Left ventricle myocardium superior (tissue), 1 donor: ENCODE measurements around the gene TMCO5A. TPM values are rescaled to one million over a fixed set of nuclear protein-coding genes. Genes with fewer than 3 reads are reported as not detected.
"Not testable (repeated sequence)": the region's sequence is repeated elsewhere in the genome, so short reads cannot be mapped to it uniquely, and the experiment has no call there.

Source experiments
- ATAC-seq: fragments of 200-7000 bp; cut with Tn5 transposase; one replicate; pipeline ENCODE4 v1.9.1; 2020; ENCODE audit warnings: mild to moderate bottlenecking, moderate library complexity
- DNase-seq: peaks from one replicate; pipeline ENCODE4 v3.0.0-alpha.2; 2020
- intact Hi-C: fragments of 100-400 bp; cut with micrococcal nuclease; formaldehyde crosslinking; loops from one replicate; pipeline ENCODE4 v1.11.0; 2022
- total RNA-seq: library from RNA; stranded (reverse); fragmentation: NEBNext Ultra II Directional; extraction: Animal tissue kit (Norgen Biotek cat#: 25700); gene quantifications from one replicate; pipeline ENCODE4 v1.2.1, GENCODE V29; 2021
- donor health status: DM: no; HTN: yes; CAD: no; lungs with severe emphysema.

Gene TMCO5A
- total RNA-seq, 1 donor from 2014 or later: not detected

- DNase-seq, ATAC-seq, intact Hi-C loops: not testable (repeated sequence)
Observed at GRCh38 chr15:37960742-37961141, 26.3 kb downstream of the TMCO5A start.

- intact Hi-C loops: no loop called here
- no peak for DNase-seq
- ATAC-seq: no peak
Observed at GRCh38 chr15:37967788-37968187, 33.3 kb downstream of the TMCO5A start.

- no peak for ATAC-seq
- no peak for DNase-seq
- intact Hi-C loops: no loop called here
Observed at GRCh38 chr15:37973856-37974255, 39.4 kb downstream of the TMCO5A start.

GRCh38 chr15:37978231-37978630 lies 43.8 kb downstream of the TMCO5A start:
- ATAC-seq: no peak
- no peak for DNase-seq
- intact Hi-C loops: no loop called here

- ATAC-seq (no peak), DNase-seq (no peak)
- intact Hi-C loops: no loop called here
Observed at GRCh38 chr15:37979671-37980409, 45.4 kb downstream of the TMCO5A start.

- ATAC-seq (no peak), DNase-seq (no peak)
- intact Hi-C loops: no loop called here
Observed at GRCh38 chr15:37981201-37981600, 46.8 kb downstream of the TMCO5A start.

- DNase-seq (no peak), ATAC-seq (peak; percentile 34)
- intact Hi-C loops: no loop called here
Observed at GRCh38 chr15:37981775-37982174, 47.3 kb downstream of the TMCO5A start.

GRCh38 chr15:37984368-37984767 lies 49.9 kb downstream of the TMCO5A start:
- no peak for ATAC-seq
- no peak for DNase-seq
- intact Hi-C loops: no loop called here

GRCh38 chr15:37995461-37996347 lies 61.3 kb downstream of the TMCO5A start:
- intact Hi-C loops: loop anchor here (2.0 to 10.0 kb wide), 2 partner anchors 359 to 399 kb away; no protein-coding TSS in a partner anchor
- peak; percentile 80 for ATAC-seq
- no peak for DNase-seq
